K562 (cell line): ENCODE results near the gene PLXDC1. TPM values are rescaled to one million over a fixed set of nuclear protein-coding genes. Genes with fewer than 3 reads are reported as not detected.

Source experiments
- ATAC-seq: fragments of 200-7000 bp; cut with Tn5 transposase; 3 replicates; pipeline ENCODE4 v1.9.1; 2020; ENCODE audit warnings: moderate library complexity
- BruUV-seq: library from RNA; stranded (reverse); fragments of 400-500 nt; replicated peaks from 2 replicates; lab custom pipeline; 2021; lab: Mats Ljungman, UMichigan
- CTCF ChIA-PET: fragments of 300-600 bp; formaldehyde crosslinking; extraction: SDS; loops from one replicate; lab custom pipeline; 2021; ENCODE audit warnings: low intra/inter-chr PET ratio; lab: Yijun Ruan, JAX
- POLR2A ChIA-PET: fragments of 300-600, 350-650 bp; sonication (Branson Sonifier 250); formaldehyde crosslinking; extraction: SDS; loops from one replicate; lab custom pipeline; 2021; ENCODE audit warnings: antibody characterized with exemption, inconsistent platforms; lab: Yijun Ruan, JAX
- DNase-seq, 4 experiments: peaks; one replicate each; pipeline versions ENCODE4 v3.0.0 to v3.0.0-alpha.2; 2011 to 2018; ENCODE audit warnings: low spot score in 3 of 4, mixed read lengths in 3 of 4; ENCODE audit errors: extremely low read depth in 1 of 4
- FAIRE-seq: peaks from 2 replicates; lab custom pipeline; 2011; peaks lifted over from hg19 to GRCh38; lab: Jason Lieb, UNC
- H2AFZ ChIP-seq: 2 replicates; pipeline ENCODE4 v1.6.0; 2011; ENCODE audit warnings: low read depth, low read length, control low read depth, inconsistent platforms
- H3K27ac ChIP-seq: fragments of 200-600 bp; 3 replicates; pipeline ENCODE4 v1.8.0; 2011; ENCODE audit warnings: low read depth, mild to moderate bottlenecking, control low read depth, inconsistent platforms, low read length, moderate library complexity, mixed read lengths; ENCODE audit errors: extremely low read depth
- H3K27me3 ChIP-seq, 2 experiments: fragments of 300-600 bp in 1 of 2; 2 replicates in 1 of 2; 3 replicates in 1 of 2; pipeline versions ENCODE4 v1.6.0 to v1.8.0; 2011; ENCODE audit warnings: inconsistent platforms in 2 of 2, low read length in 2 of 2, mild to moderate bottlenecking in 1 of 2, mixed read lengths in 1 of 2, moderate library complexity in 1 of 2; ENCODE audit not compliant: control insufficient read depth in 2 of 2, insufficient read depth in 2 of 2
- H3K36me3 ChIP-seq: fragments of 300-600 bp; 3 replicates; pipeline ENCODE4 v1.8.0; 2011; ENCODE audit warnings: mild to moderate bottlenecking, low read length, inconsistent platforms; ENCODE audit not compliant: control insufficient read depth, insufficient read depth
- H3K4me1 ChIP-seq, 2 experiments: fragments of 200-600 bp in 1 of 2; replicated peaks in 1 of 2; 2 replicates in 1 of 2; 3 replicates in 1 of 2; pipeline versions ENCODE4 v1.5.1 to v1.8.0; 2011; ENCODE audit warnings: inconsistent platforms in 2 of 2, low read length in 2 of 2, mild to moderate bottlenecking in 1 of 2, mixed read lengths in 1 of 2, moderate library complexity in 1 of 2; ENCODE audit not compliant: control insufficient read depth in 2 of 2, insufficient read depth in 2 of 2
- H3K4me2 ChIP-seq: 2 replicates; pipeline ENCODE4 v1.6.1; 2011; ENCODE audit warnings: low read length, control low read depth, inconsistent platforms, mixed read lengths; ENCODE audit not compliant: insufficient read depth
- H3K4me3 ChIP-seq: fragments of 200-600 bp; sonication (generic), shearing (Covaris generic); 2 replicates; pipeline ENCODE4 v1.5.1; 2016; ENCODE audit warnings: control low read depth, inconsistent platforms
- H3K79me2 ChIP-seq: fragments of 200-600 bp; 3 replicates; pipeline ENCODE4 v1.8.0; 2011; ENCODE audit warnings: low read length, inconsistent platforms; ENCODE audit not compliant: control insufficient read depth, insufficient read depth
- H3K9ac ChIP-seq, 2 experiments: 2 replicates each; pipeline versions ENCODE4 v1.6.0 to v1.6.1; 2011; ENCODE audit warnings: low read depth in 2 of 2, low read length in 2 of 2, control low read depth in 1 of 2, inconsistent platforms in 1 of 2, mild to moderate bottlenecking in 1 of 2, mixed read lengths in 1 of 2; ENCODE audit not compliant: insufficient read depth in 1 of 2
- H3K9me1 ChIP-seq: one replicate; pipeline ENCODE4 v1.6.0; 2011; ENCODE audit warnings: inconsistent platforms, mild to moderate bottlenecking, low read length, moderate library complexity; ENCODE audit not compliant: control insufficient read depth, insufficient read depth
- H3K9me3 ChIP-seq: replicated peaks from 2 replicates; pipeline ENCODE4 v1.5.1; 2011; ENCODE audit warnings: low read depth, low read length, inconsistent platforms; ENCODE audit not compliant: control insufficient read depth, insufficient read depth
- H4K20me1 ChIP-seq: replicated peaks from 2 replicates; pipeline ENCODE4 v1.6.1; 2011; ENCODE audit warnings: low read length, inconsistent platforms, mixed read lengths; ENCODE audit not compliant: control insufficient read depth, insufficient read depth
- CAMTA2 ChIP-seq: fragments of 250-450 bp; sonication (Bioruptor Pico); conservative IDR thresholded peaks from 2 replicates; pipeline ENCODE4 v1.5.1; 2022
- CTBP1 ChIP-seq: fragments of 450-650 bp; IDR thresholded peaks from 2 replicates; pipeline ENCODE4 v1.6.1; 2016; ENCODE audit warnings: borderline replicate concordance
- DMBX1 ChIP-seq: fragments of 250-450 bp; sonication (Bioruptor Pico); IDR thresholded peaks from 2 replicates; pipeline ENCODE4 v1.8.0; 2022; ENCODE audit warnings: inconsistent platforms, mild to moderate bottlenecking, moderate library complexity, borderline replicate concordance
- JUND ChIP-seq, 2 experiments: IDR thresholded peaks; 2 replicates in 1 of 2; 3 replicates in 1 of 2; pipeline ENCODE4 v1.6.1; 2011; ENCODE audit warnings: borderline replicate concordance in 2 of 2, low read depth in 2 of 2, low read length in 2 of 2, improper control_type of control experiment in 1 of 2, missing biosample characterization in 1 of 2, missing genetic modification characterization in 1 of 2, missing genetic modification reagents in 1 of 2
- NR2F6 ChIP-seq: fragments of 450-650 bp; formaldehyde crosslinking; IDR thresholded peaks from 2 replicates; pipeline ENCODE4 v1.4.0; 2020; ENCODE audit warnings: mild to moderate bottlenecking
- NR3C1 ChIP-seq: sonication (generic); formaldehyde crosslinking; IDR thresholded peaks from 2 replicates; pipeline ENCODE4 v1.8.1; 2022; ENCODE audit warnings: missing genetic modification reagents
- SMARCA4 ChIP-seq: fragments of 450-650 bp; IDR thresholded peaks from 2 replicates; pipeline ENCODE4 v1.6.1; 2016
- TARDBP ChIP-seq: fragments of 450-650 bp; IDR thresholded peaks from 2 replicates; pipeline ENCODE4 v1.6.1; 2016
- TOE1 ChIP-seq, 2 experiments: fragments of 450-650 bp in 1 of 2; sonication (generic) in 1 of 2; formaldehyde crosslinking in 1 of 2; IDR thresholded peaks; 2 replicates each; pipeline versions ENCODE4 v1.7.1 to v1.8.0; 2016 to 2022; ENCODE audit warnings: borderline replicate concordance in 2 of 2, mild to moderate bottlenecking in 2 of 2, antibody characterized with exemption in 1 of 2, inconsistent platforms in 1 of 2, low read depth in 1 of 2, missing genetic modification reagents in 1 of 2, moderate library complexity in 1 of 2
- ZNF277 ChIP-seq: fragments of 250-450 bp; sonication (Bioruptor Pico); IDR thresholded peaks from 2 replicates; pipeline ENCODE4 v1.8.0; 2022; ENCODE audit warnings: inconsistent platforms, mild to moderate bottlenecking, moderate library complexity, borderline replicate concordance
- ZNF583 ChIP-seq: fragments of 250-450 bp; sonication (Bioruptor Pico); IDR thresholded peaks from 2 replicates; pipeline ENCODE4 v1.4.0; 2020
- ZNF766 ChIP-seq: fragments of 200-800 bp; sonication (Bioruptor generic); conservative IDR thresholded peaks from 2 replicates; pipeline ENCODE4 v1.6.1; 2016; ENCODE audit warnings: missing genetic modification characterization, missing compliant biosample characterization
- WGBS: fragments of 100-300 bp; shearing (Covaris generic); methylation state at CpG from one replicate; pipeline ENCODE4 v1.1.6; 2016; ENCODE audit warnings: low coverage, mixed read lengths; ENCODE audit not compliant: insufficient coverage; ENCODE audit errors: missing lambda C conversion rate; 5-methylcytosine and 5-hydroxymethylcytosine counted together
- in situ Hi-C: fragments of 300-500 bp; cut with MboI; formaldehyde crosslinking; loops from 4 replicates; pipeline ENCODE4 v1.15.0; 2018; ENCODE audit warnings: inconsistent platforms, mixed read lengths
- intact Hi-C: fragments of 100-400 bp; cut with micrococcal nuclease; formaldehyde crosslinking; loops from 2 replicates; pipeline ENCODE4 v1.14.2; 2022
- polyA plus RNA-seq, 8 experiments: library from polyadenylated mRNA; depleted of rRNA in 4 of 8; stranded (reverse) in 5 of 8; unstranded in 3 of 8; fragments of >200 nt; fragmentation: Nextera tagmentation in 2 of 8; fragmentation: Illumina TruSeq in 1 of 8; extraction: Ambion mirVana in 2 of 8; extraction: Trizol in 1 of 8; gene quantifications; 2 replicates each; pipeline versions ENCODE4 v1.2.1 to v1.2.3, GENCODE V29; 2011 to 2014; ENCODE audit warnings: inconsistent platforms in 1 of 8, missing spikeins in 1 of 8
- total RNA-seq, 7 experiments: library from RNA; depleted of rRNA in 6 of 7; stranded (reverse); fragments of >200 nt in 6 of 7; fragmentation: Illumina TruSeq in 2 of 7; extraction: Trizol in 2 of 7; gene quantifications; 2 replicates each; pipeline versions ENCODE4 v1.2.1 to v1.2.3, GENCODE V29; 2011 to 2021; ENCODE audit warnings: low replicate concordance in 1 of 7
- TF ChIP-seq, protein P1 (sequence below): fragments of 250-450 bp; sonication (Bioruptor Pico); IDR thresholded peaks from 2 replicates; pipeline ENCODE4 v1.8.0; 2021; ENCODE audit warnings: moderate library complexity, mild to moderate bottlenecking, inconsistent platforms
- TF ChIP-seq, protein P2 (sequence below): fragments of 250-450 bp; sonication (Bioruptor Pico); IDR thresholded peaks from 2 replicates; pipeline ENCODE4 v1.4.0; 2020

The PLXDC1 gene
- total and polyA plus RNA-seq, 9 of the 15 experiments (the other 6 are each of a cell fraction or from before 2014, with no cell fraction given): not detected

DNA sequence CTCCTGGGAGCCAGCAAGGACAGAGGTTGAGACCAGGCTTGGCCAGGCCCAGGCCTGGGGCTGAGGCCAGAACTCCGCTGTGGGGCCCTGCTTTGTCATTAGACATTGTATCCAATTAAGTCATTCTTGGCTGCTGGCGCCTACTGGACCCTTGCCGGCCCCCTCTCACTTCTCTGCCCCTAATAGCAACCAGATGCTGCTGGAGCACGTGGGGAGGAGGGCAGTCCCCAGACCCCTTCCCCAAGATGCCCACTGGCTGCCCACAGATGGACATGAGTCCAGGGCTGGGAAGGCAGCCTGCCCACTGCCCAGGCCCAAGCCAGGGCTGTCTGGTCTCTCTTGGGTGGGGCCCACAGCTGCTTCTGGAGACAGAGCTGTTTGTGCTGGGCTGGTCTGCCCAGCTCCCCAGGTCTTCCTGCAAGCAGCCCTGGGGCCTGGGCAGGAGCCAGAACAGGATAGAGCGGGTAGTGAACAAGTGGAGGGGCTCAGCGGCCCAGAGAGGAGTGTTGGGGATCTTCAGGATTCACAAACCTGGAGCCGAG, 7.8 kb downstream of the PLXDC1 start:
- Histone ChIP-seq H3K4me1 (peaks cover 0 to 8% of the 10 kb centered on the region in 2 experiments; a peak in 1 of 5 replicates), H3K9me3 (no peaks in the 10 kb centered on the region), H3K79me2 (no peaks in the 10 kb centered on the region), H3K27me3 (peaks cover 6 to 46% of the 10 kb centered on the region in 2 experiments; a peak in 3 of 5 replicates), H3K4me3 (no peak overlapping the region), H3K9ac (no peak overlapping the region), H3K36me3 (no peaks in the 10 kb centered on the region), H3K27ac (no peak overlapping the region), H4K20me1 (no peaks in the 10 kb centered on the region), H3K4me2 (no peak overlapping the region), H2AFZ (no peak overlapping the region), H3K9me1 (no peaks in the 10 kb centered on the region)
- ChIA-PET POLR2A (no interaction called here), CTCF (no interaction called here)
- intact Hi-C loops: no loop called here
- ATAC-seq (no peak), FAIRE-seq (no peak), DNase-seq (no peak)
- WGBS: 27% methylated on average over 6 of the region's 7 CpGs
- in situ Hi-C loops: no loop called here
- no TSS peak for BruUV-seq
- no peak for TF ChIP-seq SMARCA4
- TF ChIP-seq DMBX1 (CRISPR knock-in tag): no peak
- no peak for TF ChIP-seq NR3C1
- no peak for TF ChIP-seq ZNF766 (CRISPR knock-in tag)
- no peak for TF ChIP-seq CAMTA2 (CRISPR knock-in tag)
- no peak for TF ChIP-seq JUND (IDR thresholded peaks at IDR 0.05; ENCODE audit: borderline replicate concordance, low read depth, low read length)
- TF ChIP-seq JUND (tag; IDR thresholded peaks at IDR 0.05; ENCODE audit: borderline replicate concordance, low read depth, low read length): no peak
- no peak for TF ChIP-seq ZNF277 (CRISPR knock-in tag)
- no peak for TF ChIP-seq NR2F6
- TF ChIP-seq, protein P1, sequence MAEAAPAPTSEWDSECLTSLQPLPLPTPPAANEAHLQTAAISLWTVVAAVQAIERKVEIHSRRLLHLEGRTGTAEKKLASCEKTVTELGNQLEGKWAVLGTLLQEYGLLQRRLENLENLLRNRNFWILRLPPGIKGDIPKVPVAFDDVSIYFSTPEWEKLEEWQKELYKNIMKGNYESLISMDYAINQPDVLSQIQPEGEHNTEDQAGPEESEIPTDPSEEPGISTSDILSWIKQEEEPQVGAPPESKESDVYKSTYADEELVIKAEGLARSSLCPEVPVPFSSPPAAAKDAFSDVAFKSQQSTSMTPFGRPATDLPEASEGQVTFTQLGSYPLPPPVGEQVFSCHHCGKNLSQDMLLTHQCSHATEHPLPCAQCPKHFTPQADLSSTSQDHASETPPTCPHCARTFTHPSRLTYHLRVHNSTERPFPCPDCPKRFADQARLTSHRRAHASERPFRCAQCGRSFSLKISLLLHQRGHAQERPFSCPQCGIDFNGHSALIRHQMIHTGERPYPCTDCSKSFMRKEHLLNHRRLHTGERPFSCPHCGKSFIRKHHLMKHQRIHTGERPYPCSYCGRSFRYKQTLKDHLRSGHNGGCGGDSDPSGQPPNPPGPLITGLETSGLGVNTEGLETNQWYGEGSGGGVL (CRISPR knock-in tag): no peak
- no peak for TF ChIP-seq TARDBP
- no peak for TF ChIP-seq TOE1 (IDR thresholded peaks at IDR 0.05; ENCODE audit: borderline replicate concordance)
- no peak for TF ChIP-seq TOE1 (CRISPR knock-in tag; IDR thresholded peaks at IDR 0.05; ENCODE audit: borderline replicate concordance, low read depth)
- TF ChIP-seq CTBP1: no peak
- TF ChIP-seq, protein P2, sequence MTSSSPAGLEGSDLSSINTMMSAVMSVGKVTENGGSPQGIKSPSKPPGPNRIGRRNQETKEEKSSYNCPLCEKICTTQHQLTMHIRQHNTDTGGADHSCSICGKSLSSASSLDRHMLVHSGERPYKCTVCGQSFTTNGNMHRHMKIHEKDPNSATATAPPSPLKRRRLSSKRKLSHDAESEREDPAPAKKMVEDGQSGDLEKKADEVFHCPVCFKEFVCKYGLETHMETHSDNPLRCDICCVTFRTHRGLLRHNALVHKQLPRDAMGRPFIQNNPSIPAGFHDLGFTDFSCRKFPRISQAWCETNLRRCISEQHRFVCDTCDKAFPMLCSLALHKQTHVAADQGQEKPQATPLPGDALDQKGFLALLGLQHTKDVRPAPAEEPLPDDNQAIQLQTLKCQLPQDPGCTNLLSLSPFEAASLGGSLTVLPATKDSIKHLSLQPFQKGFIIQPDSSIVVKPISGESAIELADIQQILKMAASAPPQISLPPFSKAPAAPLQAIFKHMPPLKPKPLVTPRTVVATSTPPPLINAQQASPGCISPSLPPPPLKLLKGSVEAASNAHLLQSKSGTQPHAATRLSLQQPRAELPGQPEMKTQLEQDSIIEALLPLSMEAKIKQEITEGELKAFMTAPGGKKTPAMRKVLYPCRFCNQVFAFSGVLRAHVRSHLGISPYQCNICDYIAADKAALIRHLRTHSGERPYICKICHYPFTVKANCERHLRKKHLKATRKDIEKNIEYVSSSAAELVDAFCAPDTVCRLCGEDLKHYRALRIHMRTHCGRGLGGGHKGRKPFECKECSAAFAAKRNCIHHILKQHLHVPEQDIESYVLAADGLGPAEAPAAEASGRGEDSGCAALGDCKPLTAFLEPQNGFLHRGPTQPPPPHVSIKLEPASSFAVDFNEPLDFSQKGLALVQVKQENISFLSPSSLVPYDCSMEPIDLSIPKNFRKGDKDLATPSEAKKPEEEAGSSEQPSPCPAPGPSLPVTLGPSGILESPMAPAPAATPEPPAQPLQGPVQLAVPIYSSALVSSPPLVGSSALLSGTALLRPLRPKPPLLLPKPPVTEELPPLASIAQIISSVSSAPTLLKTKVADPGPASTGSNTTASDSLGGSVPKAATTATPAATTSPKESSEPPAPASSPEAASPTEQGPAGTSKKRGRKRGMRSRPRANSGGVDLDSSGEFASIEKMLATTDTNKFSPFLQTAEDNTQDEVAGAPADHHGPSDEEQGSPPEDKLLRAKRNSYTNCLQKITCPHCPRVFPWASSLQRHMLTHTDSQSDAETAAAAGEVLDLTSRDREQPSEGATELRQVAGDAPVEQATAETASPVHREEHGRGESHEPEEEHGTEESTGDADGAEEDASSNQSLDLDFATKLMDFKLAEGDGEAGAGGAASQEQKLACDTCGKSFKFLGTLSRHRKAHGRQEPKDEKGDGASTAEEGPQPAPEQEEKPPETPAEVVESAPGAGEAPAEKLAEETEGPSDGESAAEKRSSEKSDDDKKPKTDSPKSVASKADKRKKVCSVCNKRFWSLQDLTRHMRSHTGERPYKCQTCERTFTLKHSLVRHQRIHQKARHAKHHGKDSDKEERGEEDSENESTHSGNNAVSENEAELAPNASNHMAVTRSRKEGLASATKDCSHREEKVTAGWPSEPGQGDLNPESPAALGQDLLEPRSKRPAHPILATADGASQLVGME (CRISPR knock-in tag): no peak
- TF ChIP-seq ZNF583 (CRISPR knock-in tag): no peak
